WTC11 (cell line): ENCODE data around the gene PRRT1. TPM values are rescaled to one million over a fixed set of nuclear protein-coding genes. Genes with fewer than 3 reads are reported as not detected.

ENCODE experiments used
- ARID4B ChIP-seq: sonication (generic); formaldehyde crosslinking; IDR thresholded peaks from 2 replicates; pipeline ENCODE4 v1.8.0; 2023; ENCODE audit warnings: missing genetic modification reagents, mild to moderate bottlenecking, borderline replicate concordance
- CBFB ChIP-seq: sonication (generic); formaldehyde crosslinking; IDR thresholded peaks from 2 replicates; pipeline ENCODE4 v1.8.1; 2022; ENCODE audit warnings: mild to moderate bottlenecking, low read depth, missing genetic modification reagents
- CREB1 ChIP-seq: sonication (generic); formaldehyde crosslinking; IDR thresholded peaks from 2 replicates; pipeline ENCODE4 v1.8.0; 2023; ENCODE audit warnings: mild to moderate bottlenecking, missing genetic modification reagents
- E2F5 ChIP-seq: sonication (generic); formaldehyde crosslinking; IDR thresholded peaks from 2 replicates; pipeline ENCODE4 v1.8.1; 2022; ENCODE audit warnings: mild to moderate bottlenecking, moderate library complexity, missing genetic modification reagents
- ETV6 ChIP-seq: sonication (generic); formaldehyde crosslinking; IDR thresholded peaks from 2 replicates; pipeline ENCODE4 v1.8.1; 2022; ENCODE audit warnings: mild to moderate bottlenecking, missing genetic modification reagents
- FOXK1 ChIP-seq: sonication (generic); formaldehyde crosslinking; IDR thresholded peaks from 2 replicates; pipeline ENCODE4 v1.8.0; 2022; ENCODE audit warnings: mild to moderate bottlenecking, moderate library complexity, missing genetic modification reagents
- JUN ChIP-seq: sonication (generic); formaldehyde crosslinking; IDR thresholded peaks from 2 replicates; pipeline ENCODE4 v1.8.0; 2023; ENCODE audit warnings: mild to moderate bottlenecking, missing genetic modification reagents
- MAX ChIP-seq: sonication (generic); formaldehyde crosslinking; IDR thresholded peaks from 2 replicates; pipeline ENCODE4 v1.8.0; 2022; ENCODE audit warnings: mild to moderate bottlenecking, missing genetic modification reagents
- MYBL2 ChIP-seq: sonication (generic); formaldehyde crosslinking; IDR thresholded peaks from 2 replicates; pipeline ENCODE4 v1.8.1; 2023; ENCODE audit warnings: mild to moderate bottlenecking, moderate library complexity, missing genetic modification reagents
- NFE2L1 ChIP-seq: sonication (generic); formaldehyde crosslinking; IDR thresholded peaks from 2 replicates; pipeline ENCODE4 v1.8.1; 2023; ENCODE audit warnings: missing genetic modification reagents
- PRDM15 ChIP-seq: sonication (generic); formaldehyde crosslinking; IDR thresholded peaks from 2 replicates; pipeline ENCODE4 v1.8.0; 2022; ENCODE audit warnings: missing genetic modification reagents
- PRRX2 ChIP-seq: fragments of 250-450 bp; sonication (Bioruptor Pico); IDR thresholded peaks from 2 replicates; pipeline ENCODE4 v1.8.0; 2021; ENCODE audit warnings: mild to moderate bottlenecking
- SMAD4 ChIP-seq: sonication (generic); formaldehyde crosslinking; IDR thresholded peaks from 2 replicates; pipeline ENCODE4 v1.8.0; 2022; ENCODE audit warnings: mild to moderate bottlenecking, missing genetic modification reagents
- SOX15 ChIP-seq: fragments of 250-450 bp; sonication (Bioruptor Pico); IDR thresholded peaks from 2 replicates; pipeline ENCODE4 v1.9.0; 2021; ENCODE audit warnings: mild to moderate bottlenecking
- TP53 ChIP-seq: sonication (generic); formaldehyde crosslinking; IDR thresholded peaks from 2 replicates; pipeline ENCODE4 v1.8.1; 2023; ENCODE audit warnings: mild to moderate bottlenecking, missing genetic modification reagents
- ZNF121 ChIP-seq: sonication (generic); formaldehyde crosslinking; IDR thresholded peaks from 2 replicates; pipeline ENCODE4 v1.8.0; 2023; ENCODE audit warnings: missing genetic modification reagents
- ZNF232 ChIP-seq: sonication (generic); formaldehyde crosslinking; IDR thresholded peaks from 2 replicates; pipeline ENCODE4 v1.8.0; 2022; ENCODE audit warnings: mild to moderate bottlenecking, missing genetic modification reagents
- ZNF671 ChIP-seq: fragments of 250-450 bp; sonication (Bioruptor Pico); IDR thresholded peaks from 2 replicates; pipeline ENCODE4 v1.8.0; 2021; ENCODE audit warnings: mild to moderate bottlenecking
- total RNA-seq: library from RNA; stranded (reverse); gene quantifications from 3 replicates; pipeline ENCODE4 v1.2.3, GENCODE V29; 2021
- TF ChIP-seq, protein P1 (sequence below): sonication (generic); formaldehyde crosslinking; IDR thresholded peaks from 2 replicates; pipeline ENCODE4 v1.8.1; 2022; ENCODE audit warnings: missing genetic modification reagents, borderline replicate concordance
- TF ChIP-seq, protein P2 (sequence below): sonication (generic); formaldehyde crosslinking; conservative IDR thresholded peaks from 2 replicates; pipeline ENCODE4 v1.8.1; 2023; ENCODE audit warnings: mild to moderate bottlenecking, low read depth, missing genetic modification reagents, moderate library complexity
- TF ChIP-seq, protein P3 (sequence below): sonication (generic); formaldehyde crosslinking; IDR thresholded peaks from 2 replicates; pipeline ENCODE4 v1.8.1; 2023; ENCODE audit warnings: mild to moderate bottlenecking, missing genetic modification reagents
- TF ChIP-seq, protein P4 (sequence below): fragments of 250-450 bp; sonication (Bioruptor Pico); IDR thresholded peaks from 2 replicates; pipeline ENCODE4 v2.1.2; 2022; ENCODE audit warnings: mild to moderate bottlenecking, moderate library complexity
- TF ChIP-seq, protein P5 (sequence below): sonication (generic); formaldehyde crosslinking; conservative IDR thresholded peaks from 2 replicates; pipeline ENCODE4 v1.8.1; 2022; ENCODE audit warnings: mild to moderate bottlenecking, missing genetic modification reagents

Gene PRRT1
- total RNA-seq, 1 experiment from 2014 or later, result 1.6 TPM

- TF ChIP-seq MYBL2 (CRISPR knock-in tag) (no peak), PRDM15 (CRISPR knock-in tag) (peak; percentile 40; the same call in 1 of the 2 replicates), E2F5 (no peak), FOXK1 (peak; percentile 62; the same call in 1 of the 2 replicates), ARID4B (CRISPR knock-in tag) (peak; percentile 79; the same call in 1 of the 2 replicates), TP53 (no peak), ZNF121 (CRISPR knock-in tag) (0 out of 2 replicates have a peak, but pooled peaks have one; percentile 4), ZNF232 (CRISPR knock-in tag) (no peak), JUN (CRISPR knock-in tag) (peak; percentile 98), PRRX2 (no peak), MAX (CRISPR knock-in tag) (no peak), CREB1 (no peak), CBFB (CRISPR knock-in tag) (no peak), ETV6 (CRISPR knock-in tag) (no peak), ZNF671 (CRISPR knock-in tag) (no peak), NFE2L1 (CRISPR knock-in tag) (no peak), SOX15 (no peak), SMAD4 (CRISPR knock-in tag) (peak; percentile 88)
- TF ChIP-seq, protein P1, sequence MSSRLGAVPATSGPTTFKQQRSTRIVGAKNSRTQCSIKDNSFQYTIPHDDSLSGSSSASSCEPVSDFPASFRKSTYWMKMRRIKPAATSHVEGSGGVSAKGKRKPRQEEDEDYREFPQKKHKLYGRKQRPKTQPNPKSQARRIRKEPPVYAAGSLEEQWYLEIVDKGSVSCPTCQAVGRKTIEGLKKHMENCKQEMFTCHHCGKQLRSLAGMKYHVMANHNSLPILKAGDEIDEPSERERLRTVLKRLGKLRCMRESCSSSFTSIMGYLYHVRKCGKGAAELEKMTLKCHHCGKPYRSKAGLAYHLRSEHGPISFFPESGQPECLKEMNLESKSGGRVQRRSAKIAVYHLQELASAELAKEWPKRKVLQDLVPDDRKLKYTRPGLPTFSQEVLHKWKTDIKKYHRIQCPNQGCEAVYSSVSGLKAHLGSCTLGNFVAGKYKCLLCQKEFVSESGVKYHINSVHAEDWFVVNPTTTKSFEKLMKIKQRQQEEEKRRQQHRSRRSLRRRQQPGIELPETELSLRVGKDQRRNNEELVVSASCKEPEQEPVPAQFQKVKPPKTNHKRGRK (CRISPR knock-in tag), result no peak
- TF ChIP-seq, protein P2, sequence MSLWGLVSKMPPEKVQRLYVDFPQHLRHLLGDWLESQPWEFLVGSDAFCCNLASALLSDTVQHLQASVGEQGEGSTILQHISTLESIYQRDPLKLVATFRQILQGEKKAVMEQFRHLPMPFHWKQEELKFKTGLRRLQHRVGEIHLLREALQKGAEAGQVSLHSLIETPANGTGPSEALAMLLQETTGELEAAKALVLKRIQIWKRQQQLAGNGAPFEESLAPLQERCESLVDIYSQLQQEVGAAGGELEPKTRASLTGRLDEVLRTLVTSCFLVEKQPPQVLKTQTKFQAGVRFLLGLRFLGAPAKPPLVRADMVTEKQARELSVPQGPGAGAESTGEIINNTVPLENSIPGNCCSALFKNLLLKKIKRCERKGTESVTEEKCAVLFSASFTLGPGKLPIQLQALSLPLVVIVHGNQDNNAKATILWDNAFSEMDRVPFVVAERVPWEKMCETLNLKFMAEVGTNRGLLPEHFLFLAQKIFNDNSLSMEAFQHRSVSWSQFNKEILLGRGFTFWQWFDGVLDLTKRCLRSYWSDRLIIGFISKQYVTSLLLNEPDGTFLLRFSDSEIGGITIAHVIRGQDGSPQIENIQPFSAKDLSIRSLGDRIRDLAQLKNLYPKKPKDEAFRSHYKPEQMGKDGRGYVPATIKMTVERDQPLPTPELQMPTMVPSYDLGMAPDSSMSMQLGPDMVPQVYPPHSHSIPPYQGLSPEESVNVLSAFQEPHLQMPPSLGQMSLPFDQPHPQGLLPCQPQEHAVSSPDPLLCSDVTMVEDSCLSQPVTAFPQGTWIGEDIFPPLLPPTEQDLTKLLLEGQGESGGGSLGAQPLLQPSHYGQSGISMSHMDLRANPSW (CRISPR knock-in tag), result no peak
- TF ChIP-seq, protein P3, sequence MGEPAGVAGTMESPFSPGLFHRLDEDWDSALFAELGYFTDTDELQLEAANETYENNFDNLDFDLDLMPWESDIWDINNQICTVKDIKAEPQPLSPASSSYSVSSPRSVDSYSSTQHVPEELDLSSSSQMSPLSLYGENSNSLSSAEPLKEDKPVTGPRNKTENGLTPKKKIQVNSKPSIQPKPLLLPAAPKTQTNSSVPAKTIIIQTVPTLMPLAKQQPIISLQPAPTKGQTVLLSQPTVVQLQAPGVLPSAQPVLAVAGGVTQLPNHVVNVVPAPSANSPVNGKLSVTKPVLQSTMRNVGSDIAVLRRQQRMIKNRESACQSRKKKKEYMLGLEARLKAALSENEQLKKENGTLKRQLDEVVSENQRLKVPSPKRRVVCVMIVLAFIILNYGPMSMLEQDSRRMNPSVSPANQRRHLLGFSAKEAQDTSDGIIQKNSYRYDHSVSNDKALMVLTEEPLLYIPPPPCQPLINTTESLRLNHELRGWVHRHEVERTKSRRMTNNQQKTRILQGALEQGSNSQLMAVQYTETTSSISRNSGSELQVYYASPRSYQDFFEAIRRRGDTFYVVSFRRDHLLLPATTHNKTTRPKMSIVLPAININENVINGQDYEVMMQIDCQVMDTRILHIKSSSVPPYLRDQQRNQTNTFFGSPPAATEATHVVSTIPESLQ (CRISPR knock-in tag), result no peak
- TF ChIP-seq, protein P4, sequence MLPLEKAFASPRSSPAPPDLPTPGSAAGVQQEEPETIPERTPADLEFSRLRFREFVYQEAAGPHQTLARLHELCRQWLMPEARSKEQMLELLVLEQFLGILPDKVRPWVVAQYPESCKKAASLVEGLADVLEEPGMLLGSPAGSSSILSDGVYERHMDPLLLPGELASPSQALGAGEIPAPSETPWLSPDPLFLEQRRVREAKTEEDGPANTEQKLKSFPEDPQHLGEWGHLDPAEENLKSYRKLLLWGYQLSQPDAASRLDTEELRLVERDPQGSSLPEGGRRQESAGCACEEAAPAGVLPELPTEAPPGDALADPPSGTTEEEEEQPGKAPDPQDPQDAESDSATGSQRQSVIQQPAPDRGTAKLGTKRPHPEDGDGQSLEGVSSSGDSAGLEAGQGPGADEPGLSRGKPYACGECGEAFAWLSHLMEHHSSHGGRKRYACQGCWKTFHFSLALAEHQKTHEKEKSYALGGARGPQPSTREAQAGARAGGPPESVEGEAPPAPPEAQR (CRISPR knock-in tag), result no peak
- TF ChIP-seq, protein P5, sequence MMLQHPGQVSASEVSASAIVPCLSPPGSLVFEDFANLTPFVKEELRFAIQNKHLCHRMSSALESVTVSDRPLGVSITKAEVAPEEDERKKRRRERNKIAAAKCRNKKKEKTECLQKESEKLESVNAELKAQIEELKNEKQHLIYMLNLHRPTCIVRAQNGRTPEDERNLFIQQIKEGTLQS, result no peak
Observed at GRCh38 chr6:32105433-32105832, 46.3 kb downstream of the PRRT1 start (continued).
